Measurements from ENCODE around the gene PIK3R6.

- TF ChIP-seq CTCF (conservative IDR thresholded peaks at IDR 0.05 in 1 of 2, IDR thresholded peaks at IDR 0.05 in 1 of 2; ENCODE audit: extremely low read depth in 1 of 2, insufficient read depth in 1 of 2, low read depth in 1 of 2, low read length in 2 of 2) (no peak), EZH2 (IDR thresholded peaks at IDR 0.05; ENCODE audit: borderline replicate concordance, low read length) (no peak)
Measured at GRCh38 chr17:8820311-8821010, 47.0 kb downstream of the PIK3R6 start.
